H9 (cell line): Measurements from ENCODE around the gene TTLL4. TPM values are rescaled to one million over a fixed set of nuclear protein-coding genes. Genes with fewer than 3 reads are reported as not detected.

Experiments
- DNase-seq: peaks from one replicate; pipeline ENCODE4 v3.0.0-alpha.2; 2017
- H2AFZ ChIP-seq: one replicate; pipeline ENCODE4 v1.6.1; 2013; ENCODE audit warnings: mild to moderate bottlenecking, low read length, control low read depth, moderate library complexity
- H2AK5ac ChIP-seq: 2 replicates; pipeline ENCODE4 v1.6.1; 2013; ENCODE audit warnings: low read length, control low read depth, mixed read lengths; ENCODE audit not compliant: insufficient read length
- H2BK120ac ChIP-seq: one replicate; pipeline ENCODE4 v1.6.1; 2013; ENCODE audit warnings: low read depth, mild to moderate bottlenecking, low read length, control low read depth, inconsistent platforms; ENCODE audit not compliant: poor library complexity, severe bottlenecking
- H2BK12ac ChIP-seq: 2 replicates; pipeline ENCODE4 v1.6.1; 2013; ENCODE audit warnings: low read length, control low read depth, mixed read lengths, low read depth; ENCODE audit not compliant: insufficient read length
- H2BK15ac ChIP-seq: 2 replicates; pipeline ENCODE4 v1.6.1; 2013; ENCODE audit warnings: low read depth, low read length, control low read depth
- H2BK20ac ChIP-seq: one replicate; pipeline ENCODE4 v1.6.1; 2013; ENCODE audit warnings: low read depth, mild to moderate bottlenecking, low read length, control low read depth, inconsistent platforms; ENCODE audit not compliant: poor library complexity, severe bottlenecking
- H2BK5ac ChIP-seq: 2 replicates; pipeline ENCODE4 v1.6.1; 2013; ENCODE audit warnings: low read length, control low read depth, mixed read lengths; ENCODE audit not compliant: insufficient read length
- H3K14ac ChIP-seq: 2 replicates; pipeline ENCODE4 v1.6.1; 2013; ENCODE audit warnings: low read length, control low read depth; ENCODE audit not compliant: insufficient read depth
- H3K18ac ChIP-seq: 2 replicates; pipeline ENCODE4 v1.6.1; 2013; ENCODE audit warnings: low read depth, mild to moderate bottlenecking, mixed read lengths, low read length, control low read depth; ENCODE audit not compliant: insufficient read length
- H3K23ac ChIP-seq: 2 replicates; pipeline ENCODE4 v1.6.1; 2013; ENCODE audit warnings: low read length, control low read depth, mixed read lengths, low read depth; ENCODE audit not compliant: insufficient read length
- H3K23me2 ChIP-seq: 2 replicates; pipeline ENCODE4 v1.6.1; 2013; ENCODE audit warnings: low read depth, mild to moderate bottlenecking, mixed read lengths, low read length, control low read depth; ENCODE audit not compliant: insufficient read length, poor library complexity, severe bottlenecking
- H3K27ac ChIP-seq: 2 replicates; pipeline ENCODE4 v1.5.1; 2013; ENCODE audit warnings: low read length, control low read depth, mixed read lengths, low read depth; ENCODE audit not compliant: insufficient read length
- H3K27me3 ChIP-seq: 2 replicates; pipeline ENCODE4 v1.6.1; 2013; ENCODE audit warnings: low read length, control low read depth, inconsistent platforms; ENCODE audit not compliant: insufficient read depth
- H3K4ac ChIP-seq: 2 replicates; pipeline ENCODE4 v1.6.1; 2013; ENCODE audit warnings: low read depth, mild to moderate bottlenecking, control low read depth, inconsistent platforms, low read length, moderate library complexity
- H3K4me1 ChIP-seq: 2 replicates; pipeline ENCODE4 v1.6.1; 2013; ENCODE audit warnings: low read length, control low read depth, inconsistent platforms; ENCODE audit not compliant: insufficient read depth
- H3K4me2 ChIP-seq: 2 replicates; pipeline ENCODE4 v1.6.1; 2013; ENCODE audit warnings: low read length, control low read depth, mixed read lengths; ENCODE audit not compliant: insufficient read length, insufficient read depth
- H3K56ac ChIP-seq: 2 replicates; pipeline ENCODE4 v1.6.1; 2013; ENCODE audit warnings: low read depth, mild to moderate bottlenecking, mixed read lengths, low read length, control low read depth; ENCODE audit not compliant: insufficient read length
- H3K79me1 ChIP-seq: 2 replicates; pipeline ENCODE4 v1.6.1; 2013; ENCODE audit warnings: low read depth, mild to moderate bottlenecking, moderate library complexity, low read length, control low read depth, inconsistent platforms; ENCODE audit not compliant: insufficient read depth, poor library complexity, severe bottlenecking
- H3K79me2 ChIP-seq: 2 replicates; pipeline ENCODE4 v1.6.1; 2013; ENCODE audit warnings: low read length, control low read depth, inconsistent platforms; ENCODE audit not compliant: insufficient read depth
- H3K9ac ChIP-seq: 2 replicates; pipeline ENCODE4 v1.6.1; 2013; ENCODE audit warnings: low read length, control low read depth, mixed read lengths; ENCODE audit not compliant: insufficient read length; ENCODE audit errors: extremely low read depth
- H3K9me3 ChIP-seq: one replicate; pipeline ENCODE4 v1.6.1; 2013; ENCODE audit warnings: low read depth, low read length, inconsistent platforms; ENCODE audit not compliant: control insufficient read depth
- H3T11ph ChIP-seq: one replicate; pipeline ENCODE4 v1.6.1; 2013; ENCODE audit warnings: mild to moderate bottlenecking, low read length, control low read depth, inconsistent platforms
- H4K20me1 ChIP-seq: one replicate; pipeline ENCODE4 v1.6.1; 2013; ENCODE audit not compliant: control insufficient read depth, insufficient read length, insufficient read depth
- H4K5ac ChIP-seq: 2 replicates; pipeline ENCODE4 v1.6.1; 2013; ENCODE audit warnings: low read depth, mild to moderate bottlenecking, mixed read lengths, low read length, control low read depth; ENCODE audit not compliant: insufficient read length
- H4K8ac ChIP-seq: replicated peaks from 2 replicates; pipeline ENCODE4 v1.6.1; 2013; ENCODE audit warnings: low read length, control low read depth, mixed read lengths, low read depth; ENCODE audit not compliant: insufficient read length
- H4K91ac ChIP-seq: 2 replicates; pipeline ENCODE4 v1.6.1; 2013; ENCODE audit warnings: low read depth, mild to moderate bottlenecking, moderate library complexity, mixed read lengths, low read length, control low read depth; ENCODE audit not compliant: insufficient read length
- H3K27ac Mint-ChIP-seq, 3 experiments: 2 replicates in 2 of 3; 3 replicates in 1 of 3; pipeline ENCODE4 v1.8.0; 2020 to 2021; ENCODE audit warnings: mixed read lengths in 3 of 3, mild to moderate bottlenecking in 1 of 3, moderate library complexity in 1 of 3
- H3K27me3 Mint-ChIP-seq: 2 replicates; pipeline ENCODE4 v1.8.0; 2021; ENCODE audit warnings: low read depth, mild to moderate bottlenecking, moderate library complexity, mixed read lengths
- H3K36me3 Mint-ChIP-seq, 3 experiments: 2 replicates in 2 of 3; 3 replicates in 1 of 3; pipeline ENCODE4 v1.8.0; 2020 to 2021; ENCODE audit warnings: low read depth in 3 of 3, mixed read lengths in 3 of 3; ENCODE audit not compliant: insufficient read depth in 1 of 3
- H3K4me1 Mint-ChIP-seq, 2 experiments: 2 replicates each; pipeline ENCODE4 v1.8.0; 2020; ENCODE audit warnings: mixed read lengths in 2 of 2
- H3K4me3 Mint-ChIP-seq, 2 experiments: 2 replicates in 1 of 2; 3 replicates in 1 of 2; pipeline ENCODE4 v1.8.0; 2020 to 2021; ENCODE audit warnings: mild to moderate bottlenecking in 2 of 2, mixed read lengths in 2 of 2, moderate library complexity in 1 of 2
- H3K9me3 Mint-ChIP-seq, 2 experiments: 2 replicates in 1 of 2; 3 replicates in 1 of 2; pipeline ENCODE4 v1.8.0; 2020; ENCODE audit warnings: mild to moderate bottlenecking in 2 of 2, mixed read lengths in 2 of 2, moderate library complexity in 1 of 2
- CTCF ChIP-seq: fragments of 200-600 bp; sonication (generic); conservative IDR thresholded peaks from 3 replicates; pipeline ENCODE4 v1.8.0; 2021; ENCODE audit warnings: antibody characterized with exemption, mild to moderate bottlenecking
- WGBS: extraction: QIAGEN DNeasy Blood & Tissue Kit; methylation state at CpG from one replicate; pipeline ENCODE4 v1.1.7; 2013; ENCODE audit warnings: missing lambda C conversion rate, low lambda C conversion rate, mixed read lengths; ENCODE audit not compliant: insufficient read length; ENCODE audit errors: extremely low coverage; 5-methylcytosine and 5-hydroxymethylcytosine counted together
- total RNA-seq: library from RNA; stranded (reverse); gene quantifications from 2 replicates; pipeline ENCODE4 v1.2.1, GENCODE V29; 2021

TTLL4 gene
- total RNA-seq, 1 experiment from 2014 or later, result 96.4 TPM

DNA sequence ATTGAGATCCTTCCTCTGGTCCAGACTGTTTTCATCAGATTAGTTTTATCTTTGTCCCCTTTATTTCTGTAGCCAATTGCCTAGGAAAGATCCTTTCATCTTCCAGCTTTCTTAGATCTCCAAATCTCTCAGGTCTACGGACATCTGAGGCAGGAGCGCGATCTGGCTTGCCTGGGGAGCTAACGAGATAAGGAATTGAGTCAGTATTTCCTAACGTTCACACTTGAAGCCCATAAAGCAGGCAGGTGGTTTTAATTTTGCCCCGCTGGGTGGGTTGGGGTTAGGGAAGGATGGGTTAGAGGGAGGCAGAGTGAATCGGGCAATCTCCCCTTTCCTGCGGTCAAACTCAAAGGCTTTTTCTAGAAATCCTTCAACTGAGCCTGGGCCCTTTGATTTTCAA lies 727 bp upstream of the TTLL4 start:
- peaks cover 0 to 6% (median 5%) of the 10 kb centered on the region in 3 experiments; a peak in 3 of 7 replicates for H3K36me3 Mint-ChIP-seq
- Histone ChIP-seq H2BK120ac (no peak overlapping the region), H2AFZ (no peak overlapping the region), H3K4ac (no peak overlapping the region), H4K5ac (no peak overlapping the region), H3K23me2 (no peaks in the 10 kb centered on the region), H3K56ac (no peak overlapping the region), H2BK15ac (no peak overlapping the region), H3K27me3 (no peaks in the 10 kb centered on the region), H3T11ph (no peak overlapping the region), H4K91ac (no peak overlapping the region), H3K4me2 (no peak overlapping the region), H2BK20ac (no peak overlapping the region), H4K8ac (no peak overlapping the region), H3K79me1 (peaks cover 8% of the 10 kb centered on the region), H3K9ac (no peak overlapping the region), H4K20me1 (no peaks in the 10 kb centered on the region), H3K14ac (no peak overlapping the region), H2BK5ac (no peak overlapping the region), H2AK5ac (no peak overlapping the region), H3K23ac (no peak overlapping the region), H3K9me3 (no peaks in the 10 kb centered on the region), H2BK12ac (no peak overlapping the region), H3K18ac (no peak overlapping the region), H3K4me1 (no peaks in the 10 kb centered on the region), H3K79me2 (peaks cover 14% of the 10 kb centered on the region; the same call in 1 of the 2 replicates), H3K27ac (no peak overlapping the region)
- no peak for DNase-seq
- peaks cover 8 to 18% of the 10 kb centered on the region in 2 experiments for H3K4me1 Mint-ChIP-seq
- TF ChIP-seq CTCF, result no peak
- no peaks in the 10 kb centered on the region; the same call in 1 of the 2 replicates for H3K27me3 Mint-ChIP-seq
- peaks cover 0 to 4% of the 10 kb centered on the region in 2 experiments; a peak in 3 of 5 replicates for H3K9me3 Mint-ChIP-seq
- no CpG with 5 or more reads among the region's 8 CpGs for WGBS
- peak overlapping the region in 1 of 3 experiments; percentile 53; a peak in 1 of 7 replicates for H3K27ac Mint-ChIP-seq
- peak overlapping the region; percentile 96 to 98 for H3K4me3 Mint-ChIP-seq
